Measurements from ENCODE around the gene CISTR.

- TF ChIP-seq POLR2AphosphoS5 (IDR thresholded peaks at IDR 0.05; ENCODE audit: low read depth, low read length) (no peak), POU2F2 (IDR thresholded peaks at IDR 0.05; ENCODE audit: low read depth, low read length) (no peak), POLR2A (IDR thresholded peaks at IDR 0.05; ENCODE audit: low read depth, low read length) (no peak), SPI1 (IDR thresholded peaks at IDR 0.05; ENCODE audit: low read depth, low read length) (no peak)
These were observed 26.3 kb upstream of the CISTR start for GRCh38 chr12:53777936-53778644.

All from GM12891 (cell line).